Endodermal cell (in vitro differentiated cells): ENCODE results near the gene CCDC183. TPM values are rescaled to one million over a fixed set of nuclear protein-coding genes. Genes with fewer than 3 reads are reported as not detected.

Source experiments
- DNase-seq: peaks from one replicate; pipeline ENCODE4 v3.0.0-alpha.2; 2017
- H3K27ac ChIP-seq: 2 replicates; pipeline ENCODE4 v1.5.1; 2013; ENCODE audit warnings: mild to moderate bottlenecking, low read depth, low read length, moderate library complexity
- H3K27me3 ChIP-seq: 2 replicates; pipeline ENCODE4 v1.6.1; 2013; ENCODE audit warnings: mild to moderate bottlenecking, low read length, moderate library complexity; ENCODE audit not compliant: insufficient read depth, control insufficient read depth, poor library complexity, severe bottlenecking
- H3K36me3 ChIP-seq: 2 replicates; pipeline ENCODE4 v1.7.0; 2013; ENCODE audit warnings: mild to moderate bottlenecking, low read length, moderate library complexity; ENCODE audit not compliant: control insufficient read depth, insufficient read depth
- H3K4me1 ChIP-seq: one replicate; pipeline ENCODE4 v1.7.0; 2013; ENCODE audit warnings: low read length; ENCODE audit not compliant: control insufficient read depth, insufficient read depth
- H3K4me3 ChIP-seq: 2 replicates; pipeline ENCODE4 v1.5.1; 2013; ENCODE audit warnings: mild to moderate bottlenecking, low read length, moderate library complexity
- H3K9ac ChIP-seq: 2 replicates; pipeline ENCODE4 v1.6.1; 2013; ENCODE audit warnings: mild to moderate bottlenecking, low read length, moderate library complexity; ENCODE audit not compliant: poor library complexity, severe bottlenecking; ENCODE audit errors: extremely low read depth
- H3K9me3 ChIP-seq: 2 replicates; pipeline ENCODE4 v1.6.1; 2013; ENCODE audit warnings: mild to moderate bottlenecking, low read length, moderate library complexity; ENCODE audit not compliant: control insufficient read depth
- H3K27ac Mint-ChIP-seq: 2 replicates; pipeline ENCODE4 v1.8.0; 2020; ENCODE audit warnings: mixed read lengths
- H3K27me3 Mint-ChIP-seq: 2 replicates; pipeline ENCODE4 v1.8.0; 2021; ENCODE audit warnings: mild to moderate bottlenecking, mixed read lengths; ENCODE audit not compliant: insufficient read depth
- H3K36me3 Mint-ChIP-seq: 2 replicates; pipeline ENCODE4 v1.8.0; 2020; ENCODE audit warnings: low read depth, mixed read lengths
- H3K4me1 Mint-ChIP-seq: 2 replicates; pipeline ENCODE4 v1.8.0; 2020; ENCODE audit warnings: mixed read lengths
- H3K4me3 Mint-ChIP-seq: 2 replicates; pipeline ENCODE4 v1.8.0; 2020; ENCODE audit warnings: mild to moderate bottlenecking, moderate library complexity, mixed read lengths
- H3K9me3 Mint-ChIP-seq: 2 replicates; pipeline ENCODE4 v1.8.0; 2020; ENCODE audit warnings: mild to moderate bottlenecking, mixed read lengths
- CTCF ChIP-seq: fragments of 200-600 bp; sonication (generic); conservative IDR thresholded peaks from 2 replicates; pipeline ENCODE4 v1.5.0; 2021; ENCODE audit warnings: antibody characterized with exemption, mild to moderate bottlenecking
- WGBS, 2 experiments: methylation state at CpG; one replicate each; pipeline versions ENCODE4 v1.1.5 to v1.1.7; 2013; ENCODE audit warnings: missing lambda C conversion rate in 2 of 2, mixed read lengths in 1 of 2; ENCODE audit not compliant: insufficient coverage in 1 of 2, insufficient read length in 1 of 2; 5-methylcytosine and 5-hydroxymethylcytosine counted together
- total RNA-seq, 2 donors: library from RNA; stranded (reverse); fragmentation: NEBNext Ultra II Directional in 1 of 2; extraction: Animal tissue kit (Norgen Biotek cat#: 25700) in 1 of 2; gene quantifications; 2 replicates in 1 of 2; 3 replicates in 1 of 2; pipeline ENCODE4 v1.2.1, GENCODE V29; 2021

Gene CCDC183
- total RNA-seq, 2 donors from 2014 or later: 10.9 to 13.4 TPM

DNA sequence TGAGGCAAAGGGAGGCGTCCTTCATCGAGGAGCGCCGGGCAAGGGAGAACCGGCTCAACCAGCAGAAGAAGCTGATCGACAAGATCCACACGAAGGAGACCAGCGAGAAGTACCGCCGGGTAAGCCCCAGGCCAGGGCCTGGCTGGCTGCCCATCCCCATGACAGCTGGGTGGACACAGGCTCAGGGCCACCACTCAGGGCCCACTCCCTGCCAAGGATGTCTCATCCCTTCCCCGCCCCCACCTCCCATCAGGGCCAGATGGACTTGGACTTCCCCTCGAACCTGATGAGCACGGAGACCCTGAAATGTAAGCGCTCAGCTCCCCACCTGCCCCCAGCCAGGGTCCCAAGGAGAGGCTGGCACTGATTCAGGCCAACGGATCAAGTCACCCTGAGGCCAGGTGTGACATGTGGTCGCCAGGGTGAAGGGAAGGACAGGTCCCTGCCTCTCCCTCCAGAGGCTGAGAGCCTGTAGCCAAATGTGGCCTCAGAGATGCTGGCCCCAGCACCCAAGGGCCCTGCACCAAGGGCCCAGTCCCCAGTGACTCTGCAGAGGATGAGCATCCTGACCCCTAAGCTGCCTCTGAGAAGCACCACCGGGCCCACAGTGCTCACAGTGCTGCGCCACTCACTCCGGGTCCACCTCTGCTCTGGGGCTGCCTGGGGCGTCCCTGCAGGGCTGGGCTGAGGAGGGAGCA, 8.5 kb downstream of the CCDC183 start:
- no peak for DNase-seq
- Histone ChIP-seq H3K27ac (no peak overlapping the region), H3K9me3 (no peaks in the 10 kb centered on the region), H3K4me1 (peaks cover 2% of the 10 kb centered on the region), H3K9ac (no peak overlapping the region), H3K27me3 (no peaks in the 10 kb centered on the region), H3K36me3 (peaks cover 15% of the 10 kb centered on the region), H3K4me3 (no peak overlapping the region)
- Mint-ChIP-seq H3K27ac (no peak overlapping the region), H3K4me1 (peaks cover 12% of the 10 kb centered on the region), H3K36me3 (peaks cover 33% of the 10 kb centered on the region), H3K27me3 (peaks cover 19% of the 10 kb centered on the region), H3K9me3 (no peaks in the 10 kb centered on the region), H3K4me3 (no peak overlapping the region)
- WGBS, 2 experiments: 94% methylated on average over 9 to 20 of the region's 20 CpGs
- no peak for TF ChIP-seq CTCF

GRCh38 chr9:136805207-136805740, 9.1 kb downstream of the CCDC183 start:
- peaks cover 19% of the 10 kb centered on the region for H3K27me3 Mint-ChIP-seq
- peak overlapping the region; percentile 30 for H3K4me3 Mint-ChIP-seq
- H3K9me3 Mint-ChIP-seq: no peaks in the 10 kb centered on the region
- peaks cover 21% of the 10 kb centered on the region for H3K36me3 ChIP-seq
- H3K27ac ChIP-seq: no peak overlapping the region
- H3K4me1 Mint-ChIP-seq: peaks cover 17% of the 10 kb centered on the region
- H3K4me1 ChIP-seq: peaks cover 5% of the 10 kb centered on the region
- 89 to 96% methylated on average over 8 to 12 of the region's 12 CpGs for WGBS, 2 experiments
- no peaks in the 10 kb centered on the region for H3K27me3 ChIP-seq
- H3K9ac ChIP-seq: no peak overlapping the region
- H3K4me3 ChIP-seq: no peak overlapping the region
- no peak for TF ChIP-seq CTCF
- H3K27ac Mint-ChIP-seq: no peak overlapping the region
- DNase-seq: no peak
- H3K36me3 Mint-ChIP-seq: peaks cover 39% of the 10 kb centered on the region
- no peaks in the 10 kb centered on the region for H3K9me3 ChIP-seq

DNA sequence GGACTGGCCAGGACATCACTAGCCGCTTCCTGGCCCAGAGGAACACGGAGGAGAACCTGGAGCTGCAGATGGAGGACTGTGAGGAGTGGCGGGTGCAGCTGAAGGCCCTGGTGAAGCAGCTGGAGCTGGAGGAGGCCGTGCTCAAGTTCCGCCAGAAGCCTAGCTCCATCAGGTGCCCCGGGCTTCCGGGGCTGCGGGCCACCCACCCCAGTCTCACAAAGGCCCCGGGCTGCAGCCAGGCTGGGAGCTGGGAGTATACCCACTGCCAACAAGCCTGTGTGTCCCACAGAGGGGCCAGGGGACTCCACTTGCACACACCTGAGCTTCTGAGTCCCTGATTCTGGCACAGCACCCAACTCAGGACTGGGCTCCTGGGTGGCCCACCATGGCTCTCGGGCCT, 9.9 kb downstream of the CCDC183 start:
- Mint-ChIP-seq H3K27ac (no peak overlapping the region), H3K4me3 (peak overlapping the region; percentile 70), H3K36me3 (peaks cover 43% of the 10 kb centered on the region), H3K27me3 (peaks cover 19% of the 10 kb centered on the region), H3K9me3 (no peaks in the 10 kb centered on the region), H3K4me1 (peaks cover 20% of the 10 kb centered on the region)
- Histone ChIP-seq H3K27me3 (no peaks in the 10 kb centered on the region), H3K9me3 (no peaks in the 10 kb centered on the region), H3K4me3 (no peak overlapping the region), H3K36me3 (peaks cover 26% of the 10 kb centered on the region), H3K9ac (no peak overlapping the region), H3K27ac (no peak overlapping the region), H3K4me1 (peaks cover 5% of the 10 kb centered on the region)
- TF ChIP-seq CTCF: no peak
- no peak for DNase-seq
- WGBS, 2 experiments: 94 to 100% methylated on average over 4 to 10 of the region's 10 CpGs
